Thyroid gland (tissue), 4 donors: ENCODE results near the gene DOCK6.

Experiments used
- POLR2A ChIP-seq, 2 donors: fragments of 450-650 bp; IDR thresholded peaks; one replicate each; pipeline ENCODE4 v1.6.1; 2017; ENCODE audit warnings: antibody characterized with exemption in 2 of 2, mild to moderate bottlenecking in 2 of 2, moderate library complexity in 1 of 2
- TF ChIP-seq, protein P1 (sequence below), 6 experiments: fragments of 200-600 bp in 3 of 6; fragments of 450-650 bp in 3 of 6; sonication (generic) in 3 of 6; IDR thresholded peaks; one replicate each; pipeline ENCODE4 v1.5.1; 2016 to 2019; ENCODE audit warnings: antibody characterized with exemption in 6 of 6, mild to moderate bottlenecking in 2 of 6, inconsistent platforms in 1 of 6, moderate library complexity in 1 of 6

DNA sequence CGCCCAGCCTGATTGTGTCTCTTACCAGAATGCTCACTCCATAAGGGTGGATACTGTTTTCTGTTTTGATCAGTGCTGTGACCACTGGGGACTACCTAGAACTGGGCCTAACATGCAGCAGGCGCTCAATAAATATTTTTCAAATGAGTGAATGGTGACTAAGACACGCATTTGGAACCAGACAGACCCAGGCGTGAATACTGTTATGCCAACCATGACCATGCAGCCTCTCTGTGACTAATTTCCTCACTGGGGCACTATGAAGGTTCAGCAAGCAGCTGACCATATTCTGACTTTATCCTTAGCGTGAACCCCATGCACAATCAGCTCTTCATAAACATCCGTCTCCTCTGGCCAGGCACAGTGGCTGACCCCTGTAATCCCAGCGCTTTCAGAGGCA lies 93.8 kb downstream of the DOCK6 start:
- TF ChIP-seq, protein P1, sequence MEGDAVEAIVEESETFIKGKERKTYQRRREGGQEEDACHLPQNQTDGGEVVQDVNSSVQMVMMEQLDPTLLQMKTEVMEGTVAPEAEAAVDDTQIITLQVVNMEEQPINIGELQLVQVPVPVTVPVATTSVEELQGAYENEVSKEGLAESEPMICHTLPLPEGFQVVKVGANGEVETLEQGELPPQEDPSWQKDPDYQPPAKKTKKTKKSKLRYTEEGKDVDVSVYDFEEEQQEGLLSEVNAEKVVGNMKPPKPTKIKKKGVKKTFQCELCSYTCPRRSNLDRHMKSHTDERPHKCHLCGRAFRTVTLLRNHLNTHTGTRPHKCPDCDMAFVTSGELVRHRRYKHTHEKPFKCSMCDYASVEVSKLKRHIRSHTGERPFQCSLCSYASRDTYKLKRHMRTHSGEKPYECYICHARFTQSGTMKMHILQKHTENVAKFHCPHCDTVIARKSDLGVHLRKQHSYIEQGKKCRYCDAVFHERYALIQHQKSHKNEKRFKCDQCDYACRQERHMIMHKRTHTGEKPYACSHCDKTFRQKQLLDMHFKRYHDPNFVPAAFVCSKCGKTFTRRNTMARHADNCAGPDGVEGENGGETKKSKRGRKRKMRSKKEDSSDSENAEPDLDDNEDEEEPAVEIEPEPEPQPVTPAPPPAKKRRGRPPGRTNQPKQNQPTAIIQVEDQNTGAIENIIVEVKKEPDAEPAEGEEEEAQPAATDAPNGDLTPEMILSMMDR (IDR thresholded peaks at IDR 0.05) = no peak
- TF ChIP-seq POLR2A (IDR thresholded peaks at IDR 0.05) = no peak
